NCI-H2227 treated with DMSO at 0.1 percent for 48 hours (cell line): ENCODE results near the gene EPN2.
A peak's percentile ranks its signal among the peaks of the same experiment; 100 is the strongest.
"Not testable (repeated sequence)": the region's sequence is repeated elsewhere in the genome, so short reads cannot be mapped to it uniquely, and the experiment has no call there.

Experiments used
- DNase-seq: peaks from one replicate; lab custom pipeline; 2025; lab: John Stamatoyannopoulos, UW

Gene EPN2

GRCh38 chr17:19345486-19346350 lies 108.6 kb downstream of the EPN2 start:
- DNase-seq, result no peak

GRCh38 chr17:19346351-19347255 lies 109.4 kb downstream of the EPN2 start:
- DNase-seq, result no peak

DNA sequence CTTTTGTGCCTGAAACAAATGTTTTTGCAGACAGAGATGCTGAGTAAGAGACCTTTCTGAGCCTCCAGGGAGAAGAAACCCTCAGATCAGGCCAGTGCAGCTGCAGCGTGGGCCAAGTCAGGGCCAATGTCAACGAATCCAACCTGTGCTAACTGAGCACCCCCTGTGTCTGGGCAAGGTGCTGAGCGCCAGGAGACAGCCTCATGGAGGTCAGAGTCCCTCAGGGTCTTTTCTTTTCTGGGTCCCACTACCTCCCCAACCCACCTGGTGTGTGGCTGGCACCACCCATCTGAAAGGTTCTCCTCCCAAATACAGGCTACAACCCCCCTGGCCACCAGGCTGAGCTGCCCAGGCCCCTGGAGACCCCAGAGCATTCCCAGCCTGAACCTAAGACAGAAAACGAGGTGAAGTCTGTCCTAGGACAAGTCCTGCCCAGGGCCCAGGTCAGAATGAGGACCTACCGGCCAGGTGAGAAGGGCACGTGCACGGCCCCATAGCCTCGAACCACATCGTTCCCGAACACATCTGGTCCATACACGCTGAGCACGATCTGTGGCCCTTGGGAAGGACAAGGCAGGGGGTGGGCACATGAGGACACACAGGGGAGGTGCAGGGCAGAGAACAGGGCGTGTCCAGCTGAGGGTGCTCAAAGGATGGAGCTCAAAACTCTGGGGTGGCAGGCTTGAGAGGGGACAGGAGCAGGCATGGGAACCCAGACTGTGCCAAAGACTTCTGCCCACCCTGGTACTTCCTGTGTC lies 110.3 kb downstream of the EPN2 start:
- DNase-seq, result no peak

DNA sequence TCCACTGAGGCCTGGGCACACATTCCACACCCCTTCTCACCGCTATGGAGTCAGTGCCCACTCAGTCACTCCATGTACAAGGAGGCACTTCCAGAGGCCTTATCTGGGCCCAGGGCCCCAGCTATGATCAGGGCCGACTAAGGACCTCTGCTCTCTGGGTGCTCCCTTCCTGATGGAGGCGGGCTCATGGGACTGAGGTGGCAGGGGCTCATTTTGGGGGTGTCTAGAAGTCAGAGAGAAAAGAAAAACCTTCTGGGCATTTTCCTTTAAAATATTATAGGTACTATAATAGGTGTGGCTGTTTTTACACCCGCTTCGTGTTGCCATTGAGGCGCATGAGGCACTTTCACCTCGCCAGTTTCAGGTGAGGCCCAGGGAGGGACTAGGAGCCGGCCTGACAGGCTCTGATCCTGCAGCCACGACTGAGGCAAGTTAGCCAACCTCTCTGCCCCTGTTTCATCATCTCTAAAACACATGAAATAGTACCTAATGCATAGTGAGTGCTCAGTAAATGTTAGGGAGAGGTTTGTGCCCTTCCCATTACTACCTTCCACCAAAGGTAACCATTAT lies 111.0 kb downstream of the EPN2 start:
- no peak for DNase-seq

GRCh38 chr17:19348806-19349205 lies 111.6 kb downstream of the EPN2 start:
- no peak for DNase-seq

DNA sequence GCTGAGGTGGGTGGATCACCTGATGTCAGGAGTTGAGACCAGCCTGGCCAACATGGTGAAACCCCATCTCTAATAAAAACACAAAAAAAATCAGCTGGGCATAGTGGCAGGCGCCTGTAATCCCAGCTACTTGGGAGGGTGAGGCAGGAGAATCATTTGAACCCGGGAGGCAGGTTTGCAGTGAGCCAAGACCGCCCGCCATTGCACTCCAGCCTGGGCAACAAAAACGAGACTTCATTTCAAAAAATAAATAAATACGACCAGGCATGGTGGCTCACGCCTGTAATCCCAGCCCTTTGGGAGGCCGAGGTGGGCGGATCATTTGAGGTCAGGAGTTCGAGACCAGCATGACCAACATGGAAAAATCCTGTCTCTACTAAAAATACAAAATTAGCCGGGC lies 116.2 kb downstream of the EPN2 start:
- DNase-seq, result not testable (repeated sequence)

DNA sequence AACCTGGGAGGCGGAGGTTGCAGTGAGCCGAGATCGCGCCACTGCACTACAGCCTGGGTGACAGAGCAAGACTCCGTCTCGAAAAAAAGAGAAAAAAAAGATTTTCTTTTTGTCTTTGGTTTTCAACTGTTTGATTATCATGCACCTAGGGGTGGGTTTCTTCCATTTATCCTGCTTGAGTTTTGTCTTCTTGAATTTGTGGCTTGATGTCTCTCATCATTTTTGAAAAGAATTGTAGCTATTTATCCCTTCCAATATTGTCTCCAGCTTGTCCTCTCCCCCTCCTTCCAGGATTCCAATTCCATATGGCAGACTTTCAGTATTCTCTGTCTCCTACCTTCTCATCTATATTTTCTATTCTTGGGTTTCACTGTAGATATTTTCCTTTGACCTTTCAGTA lies 117.6 kb downstream of the EPN2 start:
- no peak for DNase-seq

DNA sequence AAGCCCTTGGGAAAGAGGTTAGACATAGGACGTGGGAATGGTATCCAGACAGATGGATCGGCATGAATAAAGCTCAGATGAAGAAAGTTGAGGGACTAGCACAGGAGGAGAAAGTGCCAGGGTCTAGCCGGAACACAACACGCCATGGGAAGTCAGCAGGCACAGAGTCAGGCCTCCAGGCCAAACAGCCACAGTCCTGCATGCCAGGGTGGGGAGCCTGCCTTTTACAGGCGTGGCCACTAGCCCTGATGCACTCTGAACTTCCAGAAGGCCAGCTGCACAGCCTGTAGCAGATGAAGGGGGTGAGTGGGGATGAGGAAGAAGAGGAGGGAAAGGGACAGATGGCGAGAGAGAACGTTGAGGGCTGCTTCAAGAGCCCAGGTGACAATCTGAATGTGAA lies 120.2 kb downstream of the EPN2 start:
- DNase-seq, result no peak

DNA sequence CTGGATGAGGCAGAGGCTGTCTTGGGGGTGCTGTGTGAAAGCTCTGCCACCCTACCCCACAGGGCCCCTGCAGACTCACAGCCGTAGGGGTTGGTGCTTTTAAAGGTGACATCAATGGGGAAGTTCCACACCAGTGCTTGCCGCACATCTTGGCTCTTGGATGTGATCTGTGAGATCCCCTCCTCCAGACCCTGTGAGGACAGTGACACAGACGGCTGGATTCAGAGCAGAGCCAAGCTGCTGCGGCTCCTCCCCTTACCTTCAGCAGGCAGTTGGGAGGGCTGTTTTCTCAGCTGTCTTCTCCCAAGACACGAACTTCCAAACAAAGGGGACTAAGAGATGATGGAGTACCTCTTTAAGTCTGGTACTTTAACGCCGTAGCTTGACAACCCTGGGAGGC lies 120.6 kb downstream of the EPN2 start:
- no peak for DNase-seq

DNA sequence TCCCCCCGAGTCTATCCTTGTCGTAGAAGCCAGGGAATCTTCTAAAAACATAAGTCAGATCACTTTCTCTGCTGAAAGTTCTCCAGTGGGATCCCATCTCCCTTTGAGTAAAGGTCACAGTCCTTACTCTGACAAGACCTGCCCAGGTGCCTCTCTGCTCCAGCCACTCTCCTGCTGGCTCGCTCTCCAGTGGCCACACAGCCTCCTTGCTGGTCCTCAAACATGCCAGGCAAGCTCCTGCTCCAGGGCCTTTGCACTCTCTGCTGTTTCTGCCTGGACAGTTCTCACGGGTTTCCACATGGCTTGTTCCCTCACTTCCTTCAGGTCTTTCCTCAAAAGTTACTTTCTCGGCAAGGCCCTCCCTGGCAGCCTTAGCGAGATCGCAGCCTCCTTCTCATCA lies 122.0 kb downstream of the EPN2 start:
- DNase-seq, result no peak

DNA sequence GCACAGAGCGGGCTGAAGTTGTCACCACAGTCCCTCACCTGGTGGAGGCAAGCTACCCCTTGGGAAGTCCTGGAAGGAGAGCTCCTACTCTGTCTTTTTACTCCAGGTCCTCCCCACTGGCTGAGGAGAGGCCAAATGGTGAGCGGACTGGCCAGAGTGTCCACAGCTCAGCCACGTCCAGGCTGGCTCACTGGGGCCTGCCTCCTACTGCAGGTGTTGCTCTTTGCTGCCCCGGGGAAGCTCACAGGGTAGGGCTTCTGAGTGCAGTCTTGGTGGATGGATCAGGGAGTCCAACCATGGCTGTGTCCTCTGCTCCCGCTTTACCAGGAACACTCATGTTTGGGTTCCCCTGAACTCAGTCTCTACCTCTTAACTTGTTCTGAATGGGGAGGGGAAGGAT lies 122.7 kb downstream of the EPN2 start:
- no peak for DNase-seq

DNA sequence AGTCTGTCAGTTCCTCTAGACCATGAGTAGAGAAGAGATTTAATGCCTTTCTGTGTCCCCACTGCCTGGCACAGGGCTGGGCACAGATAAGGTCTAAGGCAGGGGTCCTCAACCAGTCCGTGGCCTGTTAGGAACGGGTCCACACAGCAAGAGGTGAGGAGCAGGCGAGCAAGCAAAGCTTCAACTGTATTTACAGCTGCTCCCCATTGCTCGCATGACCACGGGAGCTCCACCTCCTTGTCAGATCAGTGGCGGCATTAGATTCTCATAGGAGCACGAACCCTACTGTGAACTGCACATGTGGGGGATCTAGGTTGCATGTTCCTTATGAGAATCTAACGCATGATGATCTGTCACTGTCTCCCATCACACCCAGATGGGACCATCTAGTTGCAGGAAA lies 123.6 kb downstream of the EPN2 start:
- DNase-seq, result no peak

DNA sequence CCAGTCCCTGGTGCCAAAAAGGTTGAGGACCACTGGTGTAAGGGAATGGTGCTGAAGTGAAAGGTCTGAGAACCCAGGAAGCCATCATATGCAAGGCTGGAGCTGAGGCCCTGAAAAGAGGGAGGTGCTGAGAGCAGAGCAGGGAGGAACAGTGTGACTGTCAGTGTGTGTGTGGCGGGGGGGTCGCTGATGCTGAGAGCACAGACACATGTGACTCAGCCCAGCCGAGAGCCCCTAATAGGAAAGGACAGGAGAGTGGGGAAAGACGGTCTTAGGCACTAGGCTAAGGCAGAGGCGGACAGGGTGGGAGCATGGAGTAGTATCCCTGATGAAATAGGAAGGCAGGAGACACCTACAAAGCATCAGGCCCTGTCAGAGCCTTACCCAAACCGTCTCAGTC lies 124.2 kb downstream of the EPN2 start:
- DNase-seq, result no peak

DNA sequence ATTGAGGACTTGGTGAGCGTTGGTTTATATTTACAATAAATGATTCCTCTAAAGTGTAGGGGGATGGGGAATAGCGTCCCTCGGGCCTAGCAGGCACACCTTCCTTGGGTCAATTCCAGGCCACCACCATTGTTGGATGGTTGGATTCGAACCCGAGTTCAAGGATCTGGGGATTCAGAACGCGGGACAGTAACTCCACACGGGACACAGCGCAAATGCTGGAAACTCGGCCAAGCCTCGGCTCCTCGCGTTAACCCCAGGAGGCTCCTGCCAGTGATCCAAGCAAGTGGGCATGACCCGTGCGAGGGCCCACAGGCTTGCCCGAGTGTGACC lies 124.7 kb downstream of the EPN2 start:
- no peak for DNase-seq

GRCh38 chr17:19362277-19363113 lies 125.3 kb downstream of the EPN2 start, which contains the start of gene B9D1:
Gene B9D1 (minus strand): TSS chr17:19362723. CDS start chr17:19362569, 154 bp downstream.
- DNase-seq, result peak; percentile 85

DNA sequence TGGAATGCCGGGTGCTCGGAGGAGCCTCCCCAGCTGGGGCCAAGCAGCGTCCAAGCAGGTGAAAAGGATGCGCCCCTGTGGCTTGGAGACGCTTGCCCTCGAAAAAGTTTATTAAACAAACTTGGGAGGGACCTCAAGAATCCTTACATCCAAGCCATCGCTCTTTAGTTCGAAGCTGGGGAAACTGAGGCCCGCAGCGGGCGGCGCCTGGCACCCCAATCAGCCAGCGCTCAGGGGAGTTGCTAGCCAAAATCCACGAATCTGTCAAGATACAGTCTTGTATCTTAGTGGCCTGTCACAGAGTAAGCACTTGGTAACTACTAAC lies 125.9 kb downstream of the EPN2 start:
- no peak for DNase-seq

DNA sequence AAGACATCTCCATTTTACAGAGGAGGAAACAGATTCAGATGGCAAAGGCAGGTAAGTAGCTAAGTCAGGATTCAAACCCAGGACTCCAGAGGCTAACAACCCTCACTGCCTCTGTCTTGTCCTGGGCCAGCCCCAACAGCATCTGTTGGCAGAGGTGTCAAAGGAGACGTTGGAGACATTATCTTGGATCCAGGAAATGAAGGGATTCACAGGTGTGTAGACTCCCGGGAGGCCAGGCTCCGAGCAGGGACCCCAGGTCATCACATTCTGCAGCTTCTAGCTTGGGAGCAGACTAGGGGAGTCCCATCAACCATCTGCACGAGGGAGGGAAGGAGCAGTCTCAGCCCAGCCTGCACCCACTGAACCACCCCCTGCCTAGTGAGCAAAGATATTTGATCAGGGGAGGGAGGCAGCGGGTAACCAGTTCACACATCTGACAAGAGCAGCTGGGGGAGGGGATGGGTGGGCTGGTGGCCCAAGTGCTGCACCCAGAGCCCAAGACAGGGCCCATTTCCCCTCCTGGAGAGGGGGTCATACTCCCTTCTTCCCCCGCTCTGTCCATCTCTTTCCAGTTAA lies 126.4 kb downstream of the EPN2 start:
- no peak for DNase-seq

GRCh38 chr17:19364699-19365498 lies 127.7 kb downstream of the EPN2 start:
- DNase-seq, result no peak

DNA sequence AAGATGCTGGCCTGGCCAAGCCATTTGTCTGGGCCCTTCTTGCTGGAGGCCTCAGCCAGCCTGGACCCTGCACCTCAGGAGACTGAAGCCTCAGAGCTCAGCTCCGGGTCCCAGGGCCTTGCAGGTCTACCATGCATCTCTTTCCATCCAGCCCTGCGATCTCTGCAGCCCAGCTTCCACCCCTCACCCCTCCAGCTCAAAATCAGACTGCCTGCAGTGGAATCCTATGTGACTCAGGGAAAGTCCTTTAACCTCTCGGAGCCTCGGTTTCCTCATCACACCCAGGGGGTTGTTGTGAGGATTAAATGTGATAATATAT lies 128.3 kb downstream of the EPN2 start:
- no peak for DNase-seq
